GM23338 (cell line): ENCODE results near the gene HTR3B. TPM values are rescaled to one million over a fixed set of nuclear protein-coding genes. Genes with fewer than 3 reads are reported as not detected.

ENCODE experiments used
- ATAC-seq: fragments of 200-7000 bp; cut with Tn5 transposase; 3 replicates; pipeline ENCODE4 v1.9.1; 2020
- DNase-seq: peaks from one replicate; pipeline ENCODE4 v3.0.0-alpha.2; 2015; ENCODE audit warnings: low spot score
- H2AFZ ChIP-seq: fragments of 200-600 bp; sonication (generic); 2 replicates; pipeline ENCODE4 v1.8.0; 2016; ENCODE audit warnings: antibody characterized with exemption, mild to moderate bottlenecking, moderate library complexity
- H3F3A ChIP-seq: fragments of 200-600 bp; sonication (generic); replicated peaks from 2 replicates; pipeline ENCODE4 v1.8.0; 2017; ENCODE audit warnings: antibody characterized with exemption, mixed run types, low read depth
- H3K27ac ChIP-seq: fragments of 200-600 bp; sonication (generic); 2 replicates; pipeline ENCODE4 v1.6.1; 2016; ENCODE audit warnings: low read depth
- H3K27me3 ChIP-seq: fragments of 200-600 bp; sonication (generic); 2 replicates; pipeline ENCODE4 v1.8.0; 2016; ENCODE audit warnings: mild to moderate bottlenecking, mixed run types, moderate library complexity; ENCODE audit not compliant: insufficient read depth
- H3K36me3 ChIP-seq: fragments of 200-600 bp; sonication (generic); 2 replicates; pipeline ENCODE4 v1.8.0; 2016; ENCODE audit warnings: mild to moderate bottlenecking; ENCODE audit not compliant: insufficient read depth
- H3K4me1 ChIP-seq: fragments of 200-600 bp; sonication (generic); 2 replicates; pipeline ENCODE4 v1.8.0; 2016; ENCODE audit warnings: mild to moderate bottlenecking, moderate library complexity; ENCODE audit not compliant: insufficient read depth
- H3K4me2 ChIP-seq: fragments of 200-600 bp; sonication (generic); 2 replicates; pipeline ENCODE4 v1.7.1; 2017; ENCODE audit warnings: mixed run types
- H3K4me3 ChIP-seq: fragments of 200-600 bp; sonication (generic); 2 replicates; pipeline ENCODE4 v1.6.1; 2016; ENCODE audit warnings: mixed run types
- H3K79me2 ChIP-seq: fragments of 200-600 bp; sonication (generic); replicated peaks from 2 replicates; pipeline ENCODE4 v1.8.0; 2017; ENCODE audit warnings: mild to moderate bottlenecking; ENCODE audit not compliant: insufficient read depth
- H3K9me2 ChIP-seq: fragments of 200-600 bp; sonication (generic); 2 replicates; pipeline ENCODE4 v1.8.0; 2017; ENCODE audit not compliant: insufficient read depth
- H4K20me1 ChIP-seq: fragments of 200-600 bp; sonication (generic); replicated peaks from 2 replicates; pipeline ENCODE4 v1.8.0; 2017; ENCODE audit warnings: mild to moderate bottlenecking; ENCODE audit not compliant: insufficient read depth
- H3K27ac Mint-ChIP-seq: 2 replicates; pipeline ENCODE4 v1.8.0; 2020; ENCODE audit warnings: inconsistent platforms, mild to moderate bottlenecking, moderate library complexity, mixed read lengths
- H3K27me3 Mint-ChIP-seq: 3 replicates; pipeline ENCODE4 v1.8.0; 2022; ENCODE audit warnings: low read depth, mild to moderate bottlenecking, moderate library complexity, mixed read lengths, inconsistent platforms; ENCODE audit not compliant: insufficient read depth, poor library complexity
- H3K36me3 Mint-ChIP-seq: 3 replicates; pipeline ENCODE4 v1.8.0; 2021; ENCODE audit warnings: low read depth, mild to moderate bottlenecking, inconsistent platforms, moderate library complexity, mixed read lengths
- H3K4me1 Mint-ChIP-seq: 3 replicates; pipeline ENCODE4 v1.8.0; 2020; ENCODE audit warnings: mild to moderate bottlenecking, inconsistent platforms, mixed read lengths
- H3K4me3 Mint-ChIP-seq: 3 replicates; pipeline ENCODE4 v1.8.0; 2021; ENCODE audit warnings: moderate library complexity, mild to moderate bottlenecking, inconsistent platforms, mixed read lengths
- H3K9me3 Mint-ChIP-seq: 3 replicates; pipeline ENCODE4 v1.8.0; 2020; ENCODE audit warnings: moderate library complexity, mild to moderate bottlenecking, inconsistent platforms, mixed read lengths
- CREB1 ChIP-seq: fragments of 250-450 bp; sonication (Bioruptor Pico); IDR thresholded peaks from 2 replicates; pipeline ENCODE4 v1.5.0; 2020; ENCODE audit warnings: low read depth, mild to moderate bottlenecking, moderate library complexity
- CTCF ChIP-seq, 2 experiments: fragments of 200-600 bp in 1 of 2; sonication (generic) in 1 of 2; conservative IDR thresholded peaks; 2 replicates each; pipeline versions ENCODE4 v1.5.1 to v1.6.1; 2016 to 2017; ENCODE audit warnings: antibody characterized with exemption in 2 of 2, low read depth in 2 of 2, mild to moderate bottlenecking in 2 of 2, moderate library complexity in 1 of 2
- ETS1 ChIP-seq: IDR thresholded peaks from 2 replicates; pipeline ENCODE4 v1.6.1; 2016; ENCODE audit warnings: antibody characterized with exemption
- EZH2 ChIP-seq: fragments of 200-600 bp; sonication (generic); IDR thresholded peaks from one replicate; pipeline ENCODE4 v1.8.0; 2017; ENCODE audit warnings: antibody characterized with exemption, mild to moderate bottlenecking, low read depth; ENCODE audit not compliant: unreplicated experiment
- EZH2phosphoT487 ChIP-seq: fragments of 200-600 bp; sonication (generic); IDR thresholded peaks from one replicate; pipeline ENCODE4 v1.8.1; 2018; ENCODE audit warnings: antibody characterized with exemption; ENCODE audit not compliant: unreplicated experiment
- JUNB ChIP-seq: IDR thresholded peaks from one replicate; pipeline ENCODE4 v1.6.1; 2016; ENCODE audit warnings: antibody characterized with exemption; ENCODE audit not compliant: unreplicated experiment
- NANOG ChIP-seq: IDR thresholded peaks from 2 replicates; pipeline ENCODE4 v1.6.1; 2016; ENCODE audit warnings: antibody characterized with exemption, borderline replicate concordance
- POLR2AphosphoS5 ChIP-seq: IDR thresholded peaks from 2 replicates; pipeline ENCODE4 v1.6.1; 2016; ENCODE audit warnings: antibody characterized with exemption, low read depth
- REST ChIP-seq: IDR thresholded peaks from one replicate; pipeline ENCODE4 v1.6.1; 2018; ENCODE audit warnings: antibody characterized with exemption; ENCODE audit not compliant: unreplicated experiment
- STAT1 ChIP-seq: IDR thresholded peaks from one replicate; pipeline ENCODE4 v1.6.1; 2016; ENCODE audit warnings: antibody characterized with exemption; ENCODE audit not compliant: unreplicated experiment
- ZNF114 ChIP-seq: fragments of 250-450 bp; sonication (Bioruptor Pico); IDR thresholded peaks from 2 replicates; pipeline ENCODE4 v1.5.0; 2020; ENCODE audit warnings: mild to moderate bottlenecking, moderate library complexity
- ZNF331 ChIP-seq: fragments of 250-450 bp; sonication (Bioruptor Pico); IDR thresholded peaks from 2 replicates; pipeline ENCODE4 v1.5.0; 2020; ENCODE audit warnings: low read depth, mild to moderate bottlenecking, moderate library complexity
- ZNF462 ChIP-seq: fragments of 250-450 bp; sonication (Bioruptor Pico); IDR thresholded peaks from 2 replicates; pipeline ENCODE4 v1.5.0; 2020; ENCODE audit warnings: mild to moderate bottlenecking, moderate library complexity
- polyA plus RNA-seq: library from polyadenylated mRNA; unstranded; fragments of >200 nt; fragmentation: Nextera tagmentation; extraction: Ambion mirVana; gene quantifications from 2 replicates; pipeline ENCODE4 v1.2.1, GENCODE V29; 2016
- total RNA-seq: library from RNA; depleted of rRNA; stranded (reverse); fragments of >200 nt; shearing (Covaris generic); gene quantifications from 2 replicates; pipeline ENCODE4 v1.2.3, GENCODE V29; 2014

The HTR3B gene
- total and polyA plus RNA-seq, 2 experiments from 2014 or later: not detected

GRCh38 chr11:113984781-113985180, 80.2 kb downstream of the HTR3B start:
- TF ChIP-seq ZNF462 (CRISPR knock-in tag) (no peak), EZH2phosphoT487 (no peak), JUNB (no peak), EZH2 (no peak), CREB1 (CRISPR knock-in tag) (no peak), CTCF (conservative IDR thresholded peaks at IDR 0.05; ENCODE audit: low read depth in 2 of 2) (no peak), STAT1 (no peak), ETS1 (no peak), ZNF114 (no peak), REST (no peak), NANOG (no peak), POLR2AphosphoS5 (no peak), ZNF331 (no peak)

More at GRCh38 chr11:113984781-113985180, 80.2 kb downstream of the HTR3B start:
- Histone ChIP-seq H3K4me3 (no peak overlapping the region), H2AFZ (no peak overlapping the region), H3K36me3 (no peaks in the 10 kb centered on the region), H3K4me1 (no peaks in the 10 kb centered on the region), H3K4me2 (no peak overlapping the region), H3F3A (no peaks in the 10 kb centered on the region), H3K9me2 (no peaks in the 10 kb centered on the region), H3K79me2 (no peaks in the 10 kb centered on the region), H3K27ac (no peak overlapping the region), H4K20me1 (no peaks in the 10 kb centered on the region), H3K27me3 (no peaks in the 10 kb centered on the region)
- no peak for DNase-seq
- peaks cover 9% of the 10 kb centered on the region for H3K27me3 Mint-ChIP-seq
- H3K27ac Mint-ChIP-seq: no peak overlapping the region
- H3K4me3 Mint-ChIP-seq: no peak overlapping the region
- no peaks in the 10 kb centered on the region for H3K4me1 Mint-ChIP-seq
- ATAC-seq: no peak
- H3K36me3 Mint-ChIP-seq: no peaks in the 10 kb centered on the region
- no peaks in the 10 kb centered on the region; the same call in 2 of the 3 replicates for H3K9me3 Mint-ChIP-seq
